Breast epithelium (tissue), 4 donors: ENCODE measurements around the gene BARX1. TPM values are rescaled to one million over a fixed set of nuclear protein-coding genes. Genes with fewer than 3 reads are reported as not detected.

Experiments used
- DNase-seq, 2 donors: peaks; one replicate each; pipeline ENCODE4 v3.0.0-alpha.2; 2019; ENCODE audit warnings: low spot score in 2 of 2
- H3K27ac ChIP-seq, 2 donors: fragments of 200-600 bp; sonication (generic) in 1 of 2; one replicate each; pipeline ENCODE4 v1.5.1; 2016 to 2019; ENCODE audit warnings: mild to moderate bottlenecking in 1 of 2
- H3K27me3 ChIP-seq, 2 donors: fragments of 200-600 bp; sonication (generic) in 1 of 2; one replicate each; pipeline versions ENCODE4 v1.5.1 to v1.6.0; 2017 to 2019; ENCODE audit warnings: control low read depth in 1 of 2, mild to moderate bottlenecking in 1 of 2
- H3K36me3 ChIP-seq: fragments of 200-600 bp; one replicate; pipeline ENCODE4 v1.5.1; 2019
- H3K4me1 ChIP-seq, 2 donors: fragments of 200-600 bp; sonication (generic); one replicate each; pipeline ENCODE4 v1.5.1; 2016 to 2019; ENCODE audit warnings: control low read depth in 1 of 2
- H3K4me3 ChIP-seq, 3 donors: fragments of 200-600 bp; sonication (generic); 1 replicate in 2 of 3; 2 replicates in 1 of 3; pipeline ENCODE4 v1.5.1; 2016 to 2019; ENCODE audit warnings: mild to moderate bottlenecking in 3 of 3, moderate library complexity in 2 of 3
- H3K9me3 ChIP-seq, 2 donors: fragments of 200-600 bp; sonication (generic) in 1 of 2; one replicate each; pipeline ENCODE4 v1.5.1; 2016 to 2019; ENCODE audit warnings: control low read depth in 1 of 2
- CTCF ChIP-seq, 3 donors: fragments of 450-650 bp; IDR thresholded peaks; one replicate each; pipeline ENCODE4 v1.5.1; 2016 to 2017; ENCODE audit warnings: antibody characterized with exemption in 3 of 3, mild to moderate bottlenecking in 3 of 3, moderate library complexity in 3 of 3
- POLR2A ChIP-seq: fragments of 450-650 bp; IDR thresholded peaks from one replicate; pipeline ENCODE4 v1.6.1; 2016; ENCODE audit warnings: antibody characterized with exemption, mild to moderate bottlenecking, moderate library complexity
- POLR2AphosphoS5 ChIP-seq, 3 donors: sonication (generic); formaldehyde crosslinking; IDR thresholded peaks; one replicate each; pipeline ENCODE4 v1.6.1; 2017; ENCODE audit warnings: antibody characterized with exemption in 3 of 3
- intact Hi-C: fragments of 100-400 bp; cut with DNase I; formaldehyde crosslinking; loops from one replicate; pipeline ENCODE4 v1.15.1; 2023; ENCODE audit warnings: low total_unique reads
- total RNA-seq, 3 donors: library from RNA; depleted of rRNA; stranded (reverse); fragments of >200 nt; gene quantifications; one replicate each; pipeline ENCODE4 v1.1.0, GENCODE V29; 2016

The BARX1 gene
- total RNA-seq, 3 donors from 2014 or later: 2.6 to 2.9 TPM; not detected in 1

GRCh38 chr9:93994545-93994944, 39.4 kb upstream of the BARX1 start:
- intact Hi-C loops: no loop called here
- no peaks in the 10 kb centered on the region for H3K9me3 ChIP-seq
- no peaks in the 10 kb centered on the region for H3K36me3 ChIP-seq
- H3K4me3 ChIP-seq: no peak overlapping the region
- TF ChIP-seq CTCF (IDR thresholded peaks at IDR 0.05) (no peak), POLR2AphosphoS5 (IDR thresholded peaks at IDR 0.05) (no peak), POLR2A (no peak)
- H3K27me3 ChIP-seq: no peaks in the 10 kb centered on the region
- H3K27ac ChIP-seq: no peak overlapping the region
- no peaks in the 10 kb centered on the region for H3K4me1 ChIP-seq
- no peak for DNase-seq

GRCh38 chr9:93994132-93994531, 39.0 kb upstream of the BARX1 start:
- intact Hi-C loops: no loop called here
- no peaks in the 10 kb centered on the region for H3K9me3 ChIP-seq
- H3K36me3 ChIP-seq: no peaks in the 10 kb centered on the region
- TF ChIP-seq POLR2A: no peak
- no peak for TF ChIP-seq CTCF (IDR thresholded peaks at IDR 0.05)
- no peak for TF ChIP-seq POLR2AphosphoS5 (IDR thresholded peaks at IDR 0.05)
- DNase-seq: no peak
- H3K4me3 ChIP-seq: no peak overlapping the region
- H3K27me3 ChIP-seq: no peaks in the 10 kb centered on the region
- no peaks in the 10 kb centered on the region for H3K4me1 ChIP-seq
- no peak overlapping the region for H3K27ac ChIP-seq

DNA sequence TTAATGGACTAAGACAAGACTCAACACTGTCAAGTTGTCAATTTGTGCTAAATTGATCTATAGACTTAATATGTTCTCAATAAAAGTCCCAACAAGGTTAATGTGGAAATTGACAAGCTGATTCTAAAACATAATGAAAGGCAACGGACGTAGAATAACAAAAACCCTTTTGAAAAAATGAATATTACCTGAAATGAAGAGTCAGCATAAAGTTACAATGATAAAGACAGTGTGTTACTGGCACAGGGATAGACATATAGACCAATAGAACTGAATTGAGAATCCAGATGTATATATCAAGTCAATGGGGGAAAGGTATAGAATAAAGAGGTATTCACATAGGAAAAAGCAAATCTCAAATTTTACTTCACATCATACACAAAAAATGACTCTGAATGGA, 37.7 kb upstream of the BARX1 start:
- no peak for DNase-seq
- Histone ChIP-seq H3K9me3 (no peaks in the 10 kb centered on the region), H3K4me3 (no peak overlapping the region), H3K27ac (no peak overlapping the region), H3K4me1 (no peaks in the 10 kb centered on the region), H3K36me3 (no peaks in the 10 kb centered on the region), H3K27me3 (no peaks in the 10 kb centered on the region)
- TF ChIP-seq CTCF (IDR thresholded peaks at IDR 0.05) (no peak), POLR2A (no peak), POLR2AphosphoS5 (IDR thresholded peaks at IDR 0.05) (no peak)
- intact Hi-C loops: no loop called here

DNA sequence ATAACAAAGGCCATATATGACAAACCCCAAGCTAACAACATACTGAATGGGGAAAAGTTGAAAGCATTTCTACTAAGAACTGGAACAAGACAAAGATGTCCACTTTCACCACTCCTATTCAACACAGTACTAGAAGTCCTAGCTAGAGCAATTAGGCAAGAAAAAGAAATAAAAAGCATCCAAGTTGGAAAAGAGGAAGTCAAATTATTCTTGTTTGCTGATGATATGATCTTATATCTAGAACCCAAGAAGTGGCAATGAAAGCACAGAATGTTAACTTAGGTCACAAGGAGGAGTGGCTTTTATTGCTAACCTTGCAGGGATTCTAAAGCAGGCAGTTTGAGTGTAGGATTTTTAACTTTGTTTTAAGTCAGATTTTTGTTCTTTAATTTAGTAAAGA, 35.3 kb upstream of the BARX1 start:
- no peak for DNase-seq
- no peaks in the 10 kb centered on the region for H3K27me3 ChIP-seq
- intact Hi-C loops: no loop called here
- no peak overlapping the region for H3K27ac ChIP-seq
- H3K4me3 ChIP-seq: no peak overlapping the region
- no peaks in the 10 kb centered on the region for H3K36me3 ChIP-seq
- TF ChIP-seq POLR2AphosphoS5 (IDR thresholded peaks at IDR 0.05): no peak
- no peak for TF ChIP-seq CTCF (IDR thresholded peaks at IDR 0.05)
- no peak for TF ChIP-seq POLR2A
- no peaks in the 10 kb centered on the region for H3K4me1 ChIP-seq
- H3K9me3 ChIP-seq: peaks cover 3 to 19% of the 10 kb centered on the region in 2 donors

DNA sequence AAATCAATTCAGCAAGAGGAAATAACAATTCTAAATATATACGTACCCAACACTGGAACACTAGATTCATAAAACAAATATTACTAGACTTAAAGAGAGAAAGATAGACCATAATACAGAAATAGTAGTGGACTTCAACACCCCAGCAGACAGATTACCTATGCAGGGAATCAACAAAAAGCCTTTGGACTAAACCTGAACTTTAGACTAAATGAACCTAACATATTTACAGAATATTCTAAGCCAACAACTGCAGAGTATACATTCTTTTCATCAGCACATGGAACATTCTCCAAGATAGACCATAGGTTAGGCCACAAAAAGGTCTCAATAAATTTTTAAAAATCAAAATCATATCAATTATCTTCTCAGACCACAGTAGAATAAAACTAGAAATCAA, 32.9 kb upstream of the BARX1 start:
- H3K4me3 ChIP-seq: no peak overlapping the region
- intact Hi-C loops: loop anchor here (2.0 kb wide), 1 partner anchor 77 kb away; no protein-coding TSS in a partner anchor
- H3K4me1 ChIP-seq: no peaks in the 10 kb centered on the region
- no peak overlapping the region for H3K27ac ChIP-seq
- no peak for TF ChIP-seq CTCF (IDR thresholded peaks at IDR 0.05)
- no peak for TF ChIP-seq POLR2A
- TF ChIP-seq POLR2AphosphoS5 (IDR thresholded peaks at IDR 0.05): no peak
- H3K27me3 ChIP-seq: no peaks in the 10 kb centered on the region
- H3K36me3 ChIP-seq: no peaks in the 10 kb centered on the region
- no peak for DNase-seq
- peaks cover 3 to 19% of the 10 kb centered on the region in 2 donors for H3K9me3 ChIP-seq
